ENCODE results near the gene ADARB2. TPM values are rescaled to one million over a fixed set of nuclear protein-coding genes. Genes with fewer than 3 reads are reported as not detected.
"Not testable (repeated sequence)": the region's sequence is repeated elsewhere in the genome, so short reads cannot be mapped to it uniquely, and the experiment has no call there.

The ADARB2 gene
- total and polyA plus RNA-seq, 2 experiments from 2014 or later = 2.0 to 5.0 TPM

DNA sequence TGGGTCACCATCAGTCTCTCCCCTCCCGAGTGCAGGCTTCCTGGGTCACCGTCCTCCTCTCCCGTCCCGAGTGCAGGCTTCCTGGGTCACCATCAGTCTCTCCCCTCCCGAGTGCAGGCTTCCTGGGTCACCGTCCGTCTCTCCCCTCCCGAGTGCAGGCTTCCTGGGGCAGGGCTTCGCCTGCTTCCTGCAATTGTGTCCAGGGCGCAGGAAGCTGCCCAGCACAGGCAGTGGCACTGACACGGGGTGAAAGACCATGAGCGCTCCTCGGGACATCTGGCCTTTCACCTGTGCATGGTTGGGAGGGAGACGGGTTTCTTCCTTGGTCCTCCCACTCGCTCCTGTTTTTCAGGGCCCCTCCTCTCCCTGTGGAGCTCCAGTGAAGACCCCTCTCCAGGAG is 339.2 kb downstream of the ADARB2 start:
- not testable (repeated sequence) for H3K27ac ChIP-seq (ENCODE audit: low read depth); H3K27me3 Mint-ChIP-seq (ENCODE audit: insufficient read depth, low read depth, poor library complexity); H3K27me3 ChIP-seq (ENCODE audit: insufficient read depth); H3F3A ChIP-seq (replicated peaks; ENCODE audit: low read depth); H2AFZ ChIP-seq; H3K9me3 Mint-ChIP-seq; H3K9me2 ChIP-seq (ENCODE audit: insufficient read depth); H3K4me3 Mint-ChIP-seq; H3K4me3 ChIP-seq; H3K4me2 ChIP-seq; DNase-seq (ENCODE audit: low spot score); H3K79me2 ChIP-seq (replicated peaks; ENCODE audit: insufficient read depth); H3K4me1 ChIP-seq (ENCODE audit: insufficient read depth); H4K20me1 ChIP-seq (replicated peaks; ENCODE audit: insufficient read depth); ATAC-seq; H3K27ac Mint-ChIP-seq; H3K36me3 Mint-ChIP-seq (ENCODE audit: low read depth); H3K36me3 ChIP-seq (ENCODE audit: insufficient read depth)
- peaks cover 11% of the 10 kb centered on the region for H3K4me1 Mint-ChIP-seq

DNA sequence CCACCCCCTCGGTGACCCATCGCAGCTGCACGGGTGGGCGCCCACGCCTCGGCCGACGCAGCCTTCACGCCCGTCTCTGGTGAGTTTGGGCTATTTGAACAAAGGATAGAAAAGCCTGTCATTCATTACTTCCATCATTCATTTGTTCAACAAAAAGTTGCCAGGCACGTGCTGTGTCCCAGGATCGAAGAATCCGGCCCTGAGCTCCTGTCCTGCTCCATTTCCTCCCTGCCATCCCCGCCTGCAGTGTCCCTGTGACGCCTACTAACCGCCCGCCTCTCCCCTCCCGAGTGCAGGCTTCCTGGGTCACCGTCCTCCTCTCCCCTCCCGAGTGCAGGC is 341.1 kb downstream of the ADARB2 start:
- no peaks in the 10 kb centered on the region for H3K27me3 ChIP-seq (ENCODE audit: insufficient read depth)
- ATAC-seq (no peak), DNase-seq (ENCODE audit: low spot score) (no peak)
- no peak overlapping the region for H3K4me3 ChIP-seq
- H3K27ac Mint-ChIP-seq = no peak overlapping the region
- H3K27me3 Mint-ChIP-seq (ENCODE audit: insufficient read depth, low read depth, poor library complexity) = peaks cover 4% of the 10 kb centered on the region
- H3K36me3 ChIP-seq (ENCODE audit: insufficient read depth) = no peaks in the 10 kb centered on the region
- no peak overlapping the region for H3K27ac ChIP-seq (ENCODE audit: low read depth)
- no peaks in the 10 kb centered on the region for H3K9me3 Mint-ChIP-seq
- no peak overlapping the region for H3K4me2 ChIP-seq
- H2AFZ ChIP-seq = no peak overlapping the region
- no peaks in the 10 kb centered on the region for H4K20me1 ChIP-seq (replicated peaks; ENCODE audit: insufficient read depth)
- H3K9me2 ChIP-seq (ENCODE audit: insufficient read depth) = no peaks in the 10 kb centered on the region
- no peak overlapping the region for H3K4me3 Mint-ChIP-seq
- TF ChIP-seq, protein P1, sequence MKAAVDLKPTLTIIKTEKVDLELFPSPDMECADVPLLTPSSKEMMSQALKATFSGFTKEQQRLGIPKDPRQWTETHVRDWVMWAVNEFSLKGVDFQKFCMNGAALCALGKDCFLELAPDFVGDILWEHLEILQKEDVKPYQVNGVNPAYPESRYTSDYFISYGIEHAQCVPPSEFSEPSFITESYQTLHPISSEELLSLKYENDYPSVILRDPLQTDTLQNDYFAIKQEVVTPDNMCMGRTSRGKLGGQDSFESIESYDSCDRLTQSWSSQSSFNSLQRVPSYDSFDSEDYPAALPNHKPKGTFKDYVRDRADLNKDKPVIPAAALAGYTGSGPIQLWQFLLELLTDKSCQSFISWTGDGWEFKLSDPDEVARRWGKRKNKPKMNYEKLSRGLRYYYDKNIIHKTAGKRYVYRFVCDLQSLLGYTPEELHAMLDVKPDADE (IDR thresholded peaks at IDR 0.05) = no peak
- TF ChIP-seq ZNF114 (CRISPR knock-in tag; IDR thresholded peaks at IDR 0.05) = no peak
- TF ChIP-seq NANOG (IDR thresholded peaks at IDR 0.05; ENCODE audit: borderline replicate concordance) = no peak
- TF ChIP-seq, protein P2, sequence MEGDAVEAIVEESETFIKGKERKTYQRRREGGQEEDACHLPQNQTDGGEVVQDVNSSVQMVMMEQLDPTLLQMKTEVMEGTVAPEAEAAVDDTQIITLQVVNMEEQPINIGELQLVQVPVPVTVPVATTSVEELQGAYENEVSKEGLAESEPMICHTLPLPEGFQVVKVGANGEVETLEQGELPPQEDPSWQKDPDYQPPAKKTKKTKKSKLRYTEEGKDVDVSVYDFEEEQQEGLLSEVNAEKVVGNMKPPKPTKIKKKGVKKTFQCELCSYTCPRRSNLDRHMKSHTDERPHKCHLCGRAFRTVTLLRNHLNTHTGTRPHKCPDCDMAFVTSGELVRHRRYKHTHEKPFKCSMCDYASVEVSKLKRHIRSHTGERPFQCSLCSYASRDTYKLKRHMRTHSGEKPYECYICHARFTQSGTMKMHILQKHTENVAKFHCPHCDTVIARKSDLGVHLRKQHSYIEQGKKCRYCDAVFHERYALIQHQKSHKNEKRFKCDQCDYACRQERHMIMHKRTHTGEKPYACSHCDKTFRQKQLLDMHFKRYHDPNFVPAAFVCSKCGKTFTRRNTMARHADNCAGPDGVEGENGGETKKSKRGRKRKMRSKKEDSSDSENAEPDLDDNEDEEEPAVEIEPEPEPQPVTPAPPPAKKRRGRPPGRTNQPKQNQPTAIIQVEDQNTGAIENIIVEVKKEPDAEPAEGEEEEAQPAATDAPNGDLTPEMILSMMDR (conservative IDR thresholded peaks at IDR 0.05; ENCODE audit: low read depth in 2 of 2) = no peak
- TF ChIP-seq JUNB (IDR thresholded peaks at IDR 0.05; ENCODE audit: unreplicated experiment) = no peak
- TF ChIP-seq, protein P3, sequence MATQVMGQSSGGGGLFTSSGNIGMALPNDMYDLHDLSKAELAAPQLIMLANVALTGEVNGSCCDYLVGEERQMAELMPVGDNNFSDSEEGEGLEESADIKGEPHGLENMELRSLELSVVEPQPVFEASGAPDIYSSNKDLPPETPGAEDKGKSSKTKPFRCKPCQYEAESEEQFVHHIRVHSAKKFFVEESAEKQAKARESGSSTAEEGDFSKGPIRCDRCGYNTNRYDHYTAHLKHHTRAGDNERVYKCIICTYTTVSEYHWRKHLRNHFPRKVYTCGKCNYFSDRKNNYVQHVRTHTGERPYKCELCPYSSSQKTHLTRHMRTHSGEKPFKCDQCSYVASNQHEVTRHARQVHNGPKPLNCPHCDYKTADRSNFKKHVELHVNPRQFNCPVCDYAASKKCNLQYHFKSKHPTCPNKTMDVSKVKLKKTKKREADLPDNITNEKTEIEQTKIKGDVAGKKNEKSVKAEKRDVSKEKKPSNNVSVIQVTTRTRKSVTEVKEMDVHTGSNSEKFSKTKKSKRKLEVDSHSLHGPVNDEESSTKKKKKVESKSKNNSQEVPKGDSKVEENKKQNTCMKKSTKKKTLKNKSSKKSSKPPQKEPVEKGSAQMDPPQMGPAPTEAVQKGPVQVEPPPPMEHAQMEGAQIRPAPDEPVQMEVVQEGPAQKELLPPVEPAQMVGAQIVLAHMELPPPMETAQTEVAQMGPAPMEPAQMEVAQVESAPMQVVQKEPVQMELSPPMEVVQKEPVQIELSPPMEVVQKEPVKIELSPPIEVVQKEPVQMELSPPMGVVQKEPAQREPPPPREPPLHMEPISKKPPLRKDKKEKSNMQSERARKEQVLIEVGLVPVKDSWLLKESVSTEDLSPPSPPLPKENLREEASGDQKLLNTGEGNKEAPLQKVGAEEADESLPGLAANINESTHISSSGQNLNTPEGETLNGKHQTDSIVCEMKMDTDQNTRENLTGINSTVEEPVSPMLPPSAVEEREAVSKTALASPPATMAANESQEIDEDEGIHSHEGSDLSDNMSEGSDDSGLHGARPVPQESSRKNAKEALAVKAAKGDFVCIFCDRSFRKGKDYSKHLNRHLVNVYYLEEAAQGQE (IDR thresholded peaks at IDR 0.05; ENCODE audit: unreplicated experiment) = no peak
- TF ChIP-seq EZH2 (IDR thresholded peaks at IDR 0.05; ENCODE audit: low read depth, unreplicated experiment) = no peak
- no peak for TF ChIP-seq CREB1 (CRISPR knock-in tag; IDR thresholded peaks at IDR 0.05; ENCODE audit: low read depth)
- TF ChIP-seq STAT1 (IDR thresholded peaks at IDR 0.05; ENCODE audit: unreplicated experiment) = no peak
- TF ChIP-seq ZNF331 (CRISPR knock-in tag; IDR thresholded peaks at IDR 0.05; ENCODE audit: low read depth) = no peak
- TF ChIP-seq POLR2AphosphoS5 (IDR thresholded peaks at IDR 0.05; ENCODE audit: low read depth) = no peak
- H3K79me2 ChIP-seq (replicated peaks; ENCODE audit: insufficient read depth) = no peaks in the 10 kb centered on the region
- H3K36me3 Mint-ChIP-seq (ENCODE audit: low read depth) = no peaks in the 10 kb centered on the region
- H3K4me1 ChIP-seq (ENCODE audit: insufficient read depth) = no peaks in the 10 kb centered on the region
- no peaks in the 10 kb centered on the region for H3F3A ChIP-seq (replicated peaks; ENCODE audit: low read depth)
- H3K4me1 Mint-ChIP-seq = peaks cover 11% of the 10 kb centered on the region
